Measurements from ENCODE around the gene RAB17.
"Not testable (repeated sequence)": the region's sequence is repeated elsewhere in the genome, so short reads cannot be mapped to it uniquely, and the experiment has no call there.

Gene RAB17

GRCh38 chr2:237600205-237600846 is 9.8 kb upstream of the RAB17 start:
- H3K4me3 ChIP-seq (ENCODE audit: low read depth, low read length), result no peak overlapping the region

GRCh38 chr2:237599465-237600110 is 9.1 kb upstream of the RAB17 start:
- H3K4me3 ChIP-seq (ENCODE audit: low read depth, low read length), result no peak overlapping the region

- no peak overlapping the region for H3K4me3 ChIP-seq (ENCODE audit: low read depth, low read length)
Measured at GRCh38 chr2:237598468-237599208, 8.1 kb upstream of the RAB17 start.

- H3K4me3 ChIP-seq (ENCODE audit: low read depth, low read length), result no peak overlapping the region
Measured at GRCh38 chr2:237597196-237598145, 6.9 kb upstream of the RAB17 start.

GRCh38 chr2:237596520-237597195 is 6.1 kb upstream of the RAB17 start:
- H3K4me3 ChIP-seq (ENCODE audit: low read depth, low read length), result no peak overlapping the region

- not testable (repeated sequence) for H3K4me3 ChIP-seq (ENCODE audit: low read depth, low read length)
Measured at GRCh38 chr2:237595829-237596519, 5.4 kb upstream of the RAB17 start.

GRCh38 chr2:237594514-237594871 is 4.0 kb upstream of the RAB17 start:
- no peak overlapping the region for H3K4me3 ChIP-seq (ENCODE audit: low read depth, low read length)

- no peak overlapping the region for H3K4me3 ChIP-seq (ENCODE audit: low read depth, low read length)
Measured at GRCh38 chr2:237593596-237594320, 3.2 kb upstream of the RAB17 start.

GRCh38 chr2:237593036-237593435 is 2.5 kb upstream of the RAB17 start:
- no peak overlapping the region for H3K4me3 ChIP-seq (ENCODE audit: low read depth, low read length)

- H3K4me3 ChIP-seq (ENCODE audit: low read depth, low read length), result no peak overlapping the region
Measured at GRCh38 chr2:237592425-237592980, 2.0 kb upstream of the RAB17 start.

GRCh38 chr2:237591141-237591881 is 777 bp upstream of the RAB17 start:
- H3K4me3 ChIP-seq (ENCODE audit: low read depth, low read length), result peak overlapping the region; percentile 66

GRCh38 chr2:237588044-237588696 is 2.4 kb downstream of the RAB17 start:
- peak overlapping the region; percentile 66 for H3K4me3 ChIP-seq (ENCODE audit: low read depth, low read length)

GRCh38 chr2:237585590-237586221 is 4.8 kb downstream of the RAB17 start:
- H3K4me3 ChIP-seq (ENCODE audit: low read depth, low read length), result no peak overlapping the region

GRCh38 chr2:237583385-237584295 is 6.9 kb downstream of the RAB17 start:
- no peak overlapping the region for H3K4me3 ChIP-seq (ENCODE audit: low read depth, low read length)

GRCh38 chr2:237581751-237582746 is 8.5 kb downstream of the RAB17 start:
- H3K4me3 ChIP-seq (ENCODE audit: low read depth, low read length), result no peak overlapping the region

Data from iPS-11a (cell line).